GM12878 (cell line): ENCODE results near the gene DENND1A.

Experiments
- EZH2 ChIP-seq: IDR thresholded peaks from 2 replicates; pipeline ENCODE4 v1.6.1; 2012; ENCODE audit warnings: low read depth, mild to moderate bottlenecking, control low read depth, inconsistent platforms, low read length, borderline replicate concordance; ENCODE audit not compliant: control insufficient read depth
- ZZZ3 ChIP-seq: IDR thresholded peaks from 2 replicates; pipeline ENCODE4 v1.6.1; 2011; ENCODE audit warnings: low read depth; ENCODE audit not compliant: control insufficient read depth, insufficient read length
- TF ChIP-seq, protein P1 (sequence below), 3 experiments: IDR thresholded peaks in 2 of 3; conservative IDR thresholded peaks in 1 of 3; 2 replicates each; pipeline ENCODE4 v1.5.1; 2011; ENCODE audit warnings: low read depth in 3 of 3, low read length in 3 of 3, mild to moderate bottlenecking in 3 of 3, control low read depth in 2 of 3, moderate library complexity in 2 of 3, inconsistent platforms in 1 of 3, mixed read lengths in 1 of 3; ENCODE audit not compliant: control insufficient read depth in 2 of 3, insufficient read depth in 1 of 3; ENCODE audit errors: extremely low read depth in 1 of 3

DNA sequence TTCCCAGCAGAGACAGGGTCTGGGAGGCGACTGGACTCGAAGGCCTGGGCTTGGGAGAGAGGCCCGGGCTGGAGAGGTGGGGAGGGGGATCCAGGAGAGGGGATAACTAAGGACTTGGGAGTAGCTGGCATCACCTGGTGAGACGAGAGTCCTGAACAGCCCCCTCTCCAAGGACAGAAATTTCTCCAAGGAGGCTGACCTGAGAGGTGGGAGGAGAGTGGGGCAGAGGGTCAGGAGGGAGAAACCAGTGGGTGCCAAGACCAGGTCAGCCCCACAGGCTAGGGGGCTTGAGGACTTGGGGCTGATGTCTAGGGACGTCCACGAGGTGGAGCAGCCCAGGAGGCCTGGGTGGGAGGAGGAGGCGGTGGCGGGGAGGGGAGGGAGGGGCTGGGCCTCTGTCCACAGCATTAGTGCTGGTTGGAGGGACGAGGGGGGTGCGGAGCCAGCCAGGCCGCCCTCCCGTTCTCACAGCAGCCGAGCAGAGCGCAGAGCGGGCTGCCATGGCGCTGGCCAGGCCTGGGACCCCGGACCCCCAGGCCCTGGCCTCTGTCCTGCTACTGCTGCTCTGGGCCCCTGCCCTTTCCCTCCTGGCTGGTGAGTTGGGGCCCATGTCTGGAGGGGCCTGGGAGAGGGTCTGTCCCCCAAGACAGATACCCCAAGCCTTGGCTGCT lies 574.0 kb downstream of the DENND1A start, which contains the start of gene CRB2:
- no peak for TF ChIP-seq EZH2
- no peak for TF ChIP-seq ZZZ3
- TF ChIP-seq, protein P1, sequence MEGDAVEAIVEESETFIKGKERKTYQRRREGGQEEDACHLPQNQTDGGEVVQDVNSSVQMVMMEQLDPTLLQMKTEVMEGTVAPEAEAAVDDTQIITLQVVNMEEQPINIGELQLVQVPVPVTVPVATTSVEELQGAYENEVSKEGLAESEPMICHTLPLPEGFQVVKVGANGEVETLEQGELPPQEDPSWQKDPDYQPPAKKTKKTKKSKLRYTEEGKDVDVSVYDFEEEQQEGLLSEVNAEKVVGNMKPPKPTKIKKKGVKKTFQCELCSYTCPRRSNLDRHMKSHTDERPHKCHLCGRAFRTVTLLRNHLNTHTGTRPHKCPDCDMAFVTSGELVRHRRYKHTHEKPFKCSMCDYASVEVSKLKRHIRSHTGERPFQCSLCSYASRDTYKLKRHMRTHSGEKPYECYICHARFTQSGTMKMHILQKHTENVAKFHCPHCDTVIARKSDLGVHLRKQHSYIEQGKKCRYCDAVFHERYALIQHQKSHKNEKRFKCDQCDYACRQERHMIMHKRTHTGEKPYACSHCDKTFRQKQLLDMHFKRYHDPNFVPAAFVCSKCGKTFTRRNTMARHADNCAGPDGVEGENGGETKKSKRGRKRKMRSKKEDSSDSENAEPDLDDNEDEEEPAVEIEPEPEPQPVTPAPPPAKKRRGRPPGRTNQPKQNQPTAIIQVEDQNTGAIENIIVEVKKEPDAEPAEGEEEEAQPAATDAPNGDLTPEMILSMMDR (IDR thresholded peaks at IDR 0.05 in 2 of 3, conservative IDR thresholded peaks at IDR 0.05 in 1 of 3; ENCODE audit: control insufficient read depth in 2 of 3, extremely low read depth in 1 of 3, insufficient read depth in 1 of 3, low read depth in 3 of 3, low read length in 3 of 3) = no peak
